ENCODE results near the gene SLC9C1. TPM values are rescaled to one million over a fixed set of nuclear protein-coding genes. Genes with fewer than 3 reads are reported as not detected.

The SLC9C1 gene
- total RNA-seq, 2 experiments from 2014 or later: not detected

DNA sequence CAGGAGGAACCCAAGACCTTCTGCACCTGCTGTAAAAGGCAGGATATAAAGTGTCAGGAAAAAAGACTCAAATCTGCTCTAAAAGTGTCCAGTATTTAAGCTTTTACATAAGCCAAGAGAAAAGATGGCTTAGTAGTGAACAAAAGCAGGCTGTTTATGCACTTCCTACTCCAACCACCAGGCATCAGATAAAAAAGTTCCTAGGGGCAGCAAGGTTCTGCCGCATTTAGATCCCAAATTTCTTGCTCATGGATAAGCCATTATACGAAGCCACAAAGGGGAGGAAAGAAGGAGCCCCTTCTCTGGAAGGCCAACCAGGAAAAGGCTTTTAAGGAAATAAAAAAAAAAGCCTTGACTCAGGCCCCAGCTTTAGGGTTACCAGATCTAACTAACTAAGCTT is 10.6 kb upstream of the SLC9C1 start:
- H3K4me3 Mint-ChIP-seq: no peak overlapping the region
- no peaks in the 10 kb centered on the region for H3K27me3 Mint-ChIP-seq (ENCODE audit: low read depth)
- DNase-seq (no peak), ATAC-seq (no peak)
- H3K27ac Mint-ChIP-seq: no peak overlapping the region
- no peaks in the 10 kb centered on the region for H3K4me1 Mint-ChIP-seq (ENCODE audit: low read depth)
- H3K9me3 Mint-ChIP-seq (ENCODE audit: insufficient read depth): no peaks in the 10 kb centered on the region
- CTCF ChIA-PET: interaction anchor here (0.8 to 4.8 kb wide), 23 partner anchors 11 to 261 kb away, joined by 3 to 55 read pairs (median 3); partner anchors contain the start of genes BTLA, CD200 and SLC9C1
- POLR2A ChIA-PET: interaction anchor here (0.7 to 1.5 kb wide), 2 partner anchors 15 to 29 kb away, joined by 3 to 5 read pairs; partner anchors contain the start of gene CD200
- no peaks in the 10 kb centered on the region for H3K36me3 Mint-ChIP-seq (ENCODE audit: low read depth)

GRCh38 chr3:112303764-112304325 is 9.8 kb upstream of the SLC9C1 start:
- Mint-ChIP-seq H3K36me3 (ENCODE audit: low read depth) (no peaks in the 10 kb centered on the region), H3K4me1 (ENCODE audit: low read depth) (peaks cover 1% of the 10 kb centered on the region), H3K27me3 (ENCODE audit: low read depth) (no peaks in the 10 kb centered on the region), H3K4me3 (no peak overlapping the region), H3K9me3 (ENCODE audit: insufficient read depth) (no peaks in the 10 kb centered on the region), H3K27ac (no peak overlapping the region)
- ChIA-PET POLR2A (interaction anchor here (0.7 to 1.5 kb wide), 3 partner anchors 16 to 262 kb away, joined by 3 to 5 read pairs (median 4); no protein-coding TSS in a partner anchor), CTCF (interaction anchor here (0.6 to 4.8 kb wide), 17 partner anchors 10 to 431 kb away, joined by 3 to 55 read pairs (median 3); partner anchors contain the start of genes CD200 and SLC9C1)
- peak; percentile 57 for ATAC-seq
- no peak for DNase-seq

GRCh38 chr3:112302881-112303763 is 9.1 kb upstream of the SLC9C1 start:
- peak; percentile 41 for DNase-seq
- no peaks in the 10 kb centered on the region for H3K9me3 Mint-ChIP-seq (ENCODE audit: insufficient read depth)
- H3K4me3 Mint-ChIP-seq: no peak overlapping the region
- ChIA-PET POLR2A (interaction anchor here (0.7 to 1.0 kb wide), 2 partner anchors 257 to 263 kb away, joined by 3 to 4 read pairs; no protein-coding TSS in a partner anchor), CTCF (interaction anchor here (0.6 to 4.8 kb wide), 12 partner anchors 10 to 431 kb away, joined by 3 to 55 read pairs (median 4); partner anchors contain the start of genes CD200 and SLC9C1)
- no peak overlapping the region for H3K27ac Mint-ChIP-seq
- no peaks in the 10 kb centered on the region for H3K36me3 Mint-ChIP-seq (ENCODE audit: low read depth)
- peaks cover 8% of the 10 kb centered on the region for H3K4me1 Mint-ChIP-seq (ENCODE audit: low read depth)
- ATAC-seq: peak; percentile 69
- no peaks in the 10 kb centered on the region for H3K27me3 Mint-ChIP-seq (ENCODE audit: low read depth)

DNA sequence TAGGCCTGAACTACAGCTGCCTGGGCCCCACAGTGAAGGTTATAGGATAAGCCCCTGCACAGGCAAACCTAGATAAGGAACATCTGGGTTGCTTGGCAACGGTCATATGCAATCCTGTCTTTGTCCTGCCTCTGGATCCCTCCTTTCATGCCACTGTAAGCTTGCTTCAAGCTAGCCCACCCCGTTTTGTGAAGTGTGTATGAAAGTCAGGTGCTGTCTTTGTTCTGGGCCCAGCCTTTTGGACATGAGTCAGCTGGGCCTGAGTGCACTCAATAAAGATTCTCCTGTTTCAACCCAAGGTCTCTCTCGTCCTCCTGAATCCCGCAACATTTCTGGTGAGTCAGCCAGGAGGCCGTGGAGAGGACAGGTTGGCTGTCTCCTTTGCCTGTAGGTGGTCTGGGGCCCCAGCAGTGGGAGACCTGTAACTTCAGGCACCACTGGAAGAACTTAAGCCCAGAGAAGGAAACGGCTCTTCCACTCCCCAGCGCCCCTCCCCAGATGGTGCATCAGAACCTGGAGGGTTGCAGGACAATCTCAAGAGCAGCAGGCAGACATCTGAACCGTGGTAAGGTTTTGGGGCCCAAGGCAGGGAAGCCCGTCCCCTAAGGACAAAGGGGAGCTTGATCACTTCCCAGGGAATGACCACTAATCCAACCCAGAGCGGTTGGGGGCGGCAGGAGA is 8.3 kb upstream of the SLC9C1 start:
- ATAC-seq (no peak), DNase-seq (no peak)
- ChIA-PET CTCF (interaction anchor here (4.8 kb wide), 1 partner anchor 9 kb away, joined by 55 read pairs; the partner anchor contains the start of gene SLC9C1), POLR2A (no interaction called here)
- no peaks in the 10 kb centered on the region for H3K9me3 Mint-ChIP-seq (ENCODE audit: insufficient read depth)
- no peak overlapping the region for H3K27ac Mint-ChIP-seq
- no peak overlapping the region for H3K4me3 Mint-ChIP-seq
- peaks cover 15% of the 10 kb centered on the region for H3K4me1 Mint-ChIP-seq (ENCODE audit: low read depth)
- no peaks in the 10 kb centered on the region for H3K36me3 Mint-ChIP-seq (ENCODE audit: low read depth)
- H3K27me3 Mint-ChIP-seq (ENCODE audit: low read depth): no peaks in the 10 kb centered on the region

DNA sequence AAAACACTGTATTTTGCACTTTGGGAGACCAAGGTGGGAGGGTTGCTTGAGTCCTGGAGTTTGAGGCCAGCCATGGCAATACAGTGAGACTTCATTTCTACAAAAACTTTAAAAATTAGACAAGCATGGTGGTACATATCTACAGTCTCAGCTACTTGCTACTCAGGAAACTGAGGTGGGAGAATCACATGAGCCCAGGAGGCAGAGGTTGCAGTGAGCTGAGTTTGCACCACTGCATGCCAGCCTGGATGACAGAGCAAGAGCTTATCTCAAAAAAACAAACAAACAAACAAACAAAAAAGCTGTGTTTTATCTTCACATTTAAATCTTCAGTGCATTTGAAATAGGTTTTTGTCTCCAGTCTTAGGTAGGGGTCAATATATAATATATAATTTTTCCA is 4.8 kb upstream of the SLC9C1 start:
- ChIA-PET CTCF (interaction anchor here (0.6 to 2.2 kb wide), 8 partner anchors 10 to 187 kb away, joined by 3 to 11 read pairs (median 3); no protein-coding TSS in a partner anchor), POLR2A (no interaction called here)
- Mint-ChIP-seq H3K4me1 (ENCODE audit: low read depth) (peaks cover 20% of the 10 kb centered on the region), H3K36me3 (ENCODE audit: low read depth) (no peaks in the 10 kb centered on the region), H3K4me3 (no peak overlapping the region), H3K27ac (no peak overlapping the region), H3K27me3 (ENCODE audit: low read depth) (no peaks in the 10 kb centered on the region), H3K9me3 (ENCODE audit: insufficient read depth) (no peaks in the 10 kb centered on the region)
- ATAC-seq (no peak), DNase-seq (no peak)

- ATAC-seq: no peak
- DNase-seq: no peak
- Mint-ChIP-seq H3K27me3 (ENCODE audit: low read depth) (no peaks in the 10 kb centered on the region), H3K27ac (peak overlapping the region; percentile 27), H3K9me3 (ENCODE audit: insufficient read depth) (no peaks in the 10 kb centered on the region), H3K4me3 (peak overlapping the region; percentile 43), H3K4me1 (ENCODE audit: low read depth) (peaks cover 25% of the 10 kb centered on the region), H3K36me3 (ENCODE audit: low read depth) (no peaks in the 10 kb centered on the region)
- CTCF ChIA-PET: interaction anchor here (0.8 to 5.8 kb wide), 2 partner anchors 12 to 187 kb away, joined by 3 to 67 read pairs; no protein-coding TSS in a partner anchor
- POLR2A ChIA-PET: no interaction called here
Measured at GRCh38 chr3:112297714-112298113, 3.7 kb upstream of the SLC9C1 start.

- no peak for DNase-seq
- no peaks in the 10 kb centered on the region for H3K9me3 Mint-ChIP-seq (ENCODE audit: insufficient read depth)
- CTCF ChIA-PET: interaction anchor here (1.1 to 1.5 kb wide), 3 partner anchors 9 to 177 kb away, joined by 3 to 9 read pairs (median 3); no protein-coding TSS in a partner anchor
- ATAC-seq: no peak
- H3K4me1 Mint-ChIP-seq (ENCODE audit: low read depth): peaks cover 5% of the 10 kb centered on the region
- H3K4me3 Mint-ChIP-seq: no peak overlapping the region
- POLR2A ChIA-PET: no interaction called here
- H3K27ac Mint-ChIP-seq: no peak overlapping the region
- H3K27me3 Mint-ChIP-seq (ENCODE audit: low read depth): peaks cover 2% of the 10 kb centered on the region
- H3K36me3 Mint-ChIP-seq (ENCODE audit: low read depth): no peaks in the 10 kb centered on the region
Measured at GRCh38 chr3:112289011-112289410, 5.0 kb downstream of the SLC9C1 start.

GRCh38 chr3:112280266-112280665 is 13.8 kb downstream of the SLC9C1 start:
- Mint-ChIP-seq H3K9me3 (ENCODE audit: insufficient read depth) (no peaks in the 10 kb centered on the region), H3K4me3 (no peak overlapping the region), H3K27ac (no peak overlapping the region), H3K4me1 (ENCODE audit: low read depth) (no peaks in the 10 kb centered on the region), H3K27me3 (ENCODE audit: low read depth) (peaks cover 23% of the 10 kb centered on the region), H3K36me3 (ENCODE audit: low read depth) (no peaks in the 10 kb centered on the region)
- no peak for ATAC-seq
- POLR2A ChIA-PET: no interaction called here
- CTCF ChIA-PET: interaction anchor here (0.6 to 1.4 kb wide), 4 partner anchors 9 to 253 kb away, joined by 3 to 5 read pairs (median 3); no protein-coding TSS in a partner anchor
- no peak for DNase-seq

GRCh38 chr3:112273536-112273935 is 20.5 kb downstream of the SLC9C1 start:
- ATAC-seq (no peak), DNase-seq (no peak)
- Mint-ChIP-seq H3K9me3 (ENCODE audit: insufficient read depth) (no peaks in the 10 kb centered on the region), H3K27me3 (ENCODE audit: low read depth) (peaks cover 16% of the 10 kb centered on the region), H3K4me1 (ENCODE audit: low read depth) (no peaks in the 10 kb centered on the region), H3K36me3 (ENCODE audit: low read depth) (no peaks in the 10 kb centered on the region), H3K27ac (no peak overlapping the region), H3K4me3 (no peak overlapping the region)
- CTCF ChIA-PET: interaction anchor here (2.8 kb wide), 1 partner anchor 20 kb away, joined by 8 read pairs; the partner anchor contains the start of gene SLC9C1
- POLR2A ChIA-PET: no interaction called here

DNA sequence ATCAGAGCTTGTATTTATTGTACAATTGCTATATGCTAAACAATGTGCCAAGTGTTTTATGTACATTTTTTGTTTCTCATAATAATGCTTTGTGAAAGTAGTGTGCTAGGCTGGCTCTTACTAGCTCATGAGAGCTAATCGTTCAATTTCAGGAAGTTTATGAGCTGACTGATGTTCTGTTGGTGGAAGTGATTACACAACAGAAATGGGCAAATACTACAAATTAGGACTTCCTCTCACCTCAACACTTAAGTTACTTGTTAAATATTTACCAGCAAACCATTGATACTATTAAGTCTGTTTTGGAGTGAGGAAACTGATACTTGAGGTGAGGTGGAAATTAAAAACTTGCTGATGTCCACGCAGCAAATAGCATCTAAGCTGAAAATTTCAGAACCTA is 32.3 kb downstream of the SLC9C1 start:
- POLR2A ChIA-PET: no interaction called here
- H3K4me1 Mint-ChIP-seq (ENCODE audit: low read depth): no peaks in the 10 kb centered on the region
- no peak for DNase-seq
- H3K27me3 Mint-ChIP-seq (ENCODE audit: low read depth): peaks cover 10% of the 10 kb centered on the region
- CTCF ChIA-PET: interaction anchor here (1.1 to 1.5 kb wide), 3 partner anchors 13 to 150 kb away, joined by 3 to 5 read pairs (median 4); no protein-coding TSS in a partner anchor
- H3K4me3 Mint-ChIP-seq: no peak overlapping the region
- no peaks in the 10 kb centered on the region for H3K9me3 Mint-ChIP-seq (ENCODE audit: insufficient read depth)
- no peak overlapping the region for H3K27ac Mint-ChIP-seq
- no peak for ATAC-seq
- no peaks in the 10 kb centered on the region for H3K36me3 Mint-ChIP-seq (ENCODE audit: low read depth)

- Mint-ChIP-seq H3K4me3 (no peak overlapping the region), H3K36me3 (ENCODE audit: low read depth) (no peaks in the 10 kb centered on the region), H3K27me3 (ENCODE audit: low read depth) (peaks cover 9% of the 10 kb centered on the region), H3K27ac (no peak overlapping the region), H3K4me1 (ENCODE audit: low read depth) (no peaks in the 10 kb centered on the region), H3K9me3 (ENCODE audit: insufficient read depth) (no peaks in the 10 kb centered on the region)
- ATAC-seq (no peak), DNase-seq (no peak)
- ChIA-PET POLR2A (no interaction called here), CTCF (interaction anchor here (1.5 kb wide), 1 partner anchor 33 kb away, joined by 5 read pairs; no protein-coding TSS in a partner anchor)
Measured at GRCh38 chr3:112260563-112260962, 33.5 kb downstream of the SLC9C1 start.
